ENCODE measurements around the gene TTL. TPM values are rescaled to one million over a fixed set of nuclear protein-coding genes. Genes with fewer than 3 reads are reported as not detected.

Gene TTL
- polyA plus RNA-seq, 1 donor from 2014 or later = 53.8 TPM

GRCh38 chr2:112451317-112451716 is 30.6 kb upstream of the TTL start:
- no peaks in the 10 kb centered on the region for H3K79me2 ChIP-seq (replicated peaks; ENCODE audit: insufficient read depth, low read length)
- no peak overlapping the region for H3K9ac ChIP-seq (ENCODE audit: low read length)
- TF ChIP-seq REST (IDR thresholded peaks at IDR 0.05; ENCODE audit: borderline replicate concordance) (no peak), SMC3 (conservative IDR thresholded peaks at IDR 0.05; ENCODE audit: poor library complexity) (no peak)
- H3K4me3 ChIP-seq (ENCODE audit: low read length) = no peak overlapping the region
- H3K36me3 ChIP-seq (ENCODE audit: insufficient read depth, low read length) = no peaks in the 10 kb centered on the region
- H3F3A ChIP-seq (ENCODE audit: insufficient read depth, low read length, poor library complexity, severe bottlenecking) = no peaks in the 10 kb centered on the region
- H3K27ac ChIP-seq (ENCODE audit: low read length) = no peak overlapping the region
- H3K9me3 ChIP-seq (ENCODE audit: low read length) = no peaks in the 10 kb centered on the region
- no peaks in the 10 kb centered on the region for H4K20me1 ChIP-seq (ENCODE audit: insufficient read depth)
- H3K27me3 ChIP-seq (ENCODE audit: insufficient read depth, low read depth, low read length) = no peaks in the 10 kb centered on the region
- H3K4me2 ChIP-seq (ENCODE audit: low read length) = no peak overlapping the region
- no peak overlapping the region for H2AFZ ChIP-seq (ENCODE audit: low read depth, low read length)
- no peaks in the 10 kb centered on the region for H3K9me2 ChIP-seq (ENCODE audit: insufficient read depth, low read length)

- no peaks in the 10 kb centered on the region for H3K27me3 ChIP-seq (ENCODE audit: insufficient read depth, low read depth, low read length)
- H3K9me3 ChIP-seq (ENCODE audit: low read length) = no peaks in the 10 kb centered on the region
- no peak for TF ChIP-seq SMC3 (conservative IDR thresholded peaks at IDR 0.05; ENCODE audit: poor library complexity)
- TF ChIP-seq POLR2AphosphoS5 (IDR thresholded peaks at IDR 0.05) = no peak
- no peak for TF ChIP-seq TAF1 (IDR thresholded peaks at IDR 0.05; ENCODE audit: low read depth)
- TF ChIP-seq MXI1 (conservative IDR thresholded peaks at IDR 0.05; ENCODE audit: poor library complexity, severe bottlenecking) = no peak
- no peak for TF ChIP-seq CTCF (IDR thresholded peaks at IDR 0.05; ENCODE audit: poor library complexity, severe bottlenecking)
- TF ChIP-seq EZH2 (IDR thresholded peaks at IDR 0.05; ENCODE audit: borderline replicate concordance, insufficient read depth, low read length, poor library complexity, severe bottlenecking) = no peak
- no peak for TF ChIP-seq RAD21 (conservative IDR thresholded peaks at IDR 0.05)
- TF ChIP-seq REST (IDR thresholded peaks at IDR 0.05; ENCODE audit: borderline replicate concordance) = no peak
- TF ChIP-seq EP300 (conservative IDR thresholded peaks at IDR 0.05; ENCODE audit: poor library complexity, severe bottlenecking) = no peak
- no peaks in the 10 kb centered on the region for H3F3A ChIP-seq (ENCODE audit: insufficient read depth, low read length, poor library complexity, severe bottlenecking)
- H3K9me2 ChIP-seq (ENCODE audit: insufficient read depth, low read length) = no peaks in the 10 kb centered on the region
- H3K79me2 ChIP-seq (replicated peaks; ENCODE audit: insufficient read depth, low read length) = no peaks in the 10 kb centered on the region
- no peak overlapping the region for H3K27ac ChIP-seq (ENCODE audit: low read length)
- H4K20me1 ChIP-seq (ENCODE audit: insufficient read depth) = no peaks in the 10 kb centered on the region
- H3K9ac ChIP-seq (ENCODE audit: low read length) = no peak overlapping the region
- no peak overlapping the region for H2AFZ ChIP-seq (ENCODE audit: low read depth, low read length)
- H3K36me3 ChIP-seq (ENCODE audit: insufficient read depth, low read length) = no peaks in the 10 kb centered on the region
- H3K4me2 ChIP-seq (ENCODE audit: low read length) = no peak overlapping the region
- no peak overlapping the region for H3K4me3 ChIP-seq (ENCODE audit: low read length)
Observed at GRCh38 chr2:112454586-112454985, 27.4 kb upstream of the TTL start.

Measured in neural cell (in vitro differentiated cells).